Glutamatergic neuron (in vitro differentiated cells): ENCODE data around the gene PRICKLE2. TPM values are rescaled to one million over a fixed set of nuclear protein-coding genes. Genes with fewer than 3 reads are reported as not detected.

ENCODE experiments used
- DNase-seq: peaks from one replicate; pipeline ENCODE4 v3.0.0; 2022
- H3K27ac Mint-ChIP-seq: one replicate; pipeline ENCODE4 v1.8.0; 2020; ENCODE audit warnings: mild to moderate bottlenecking, mixed read lengths, inconsistent platforms; ENCODE audit not compliant: unreplicated experiment
- H3K27me3 Mint-ChIP-seq: one replicate; pipeline ENCODE4 v1.8.0; 2020; ENCODE audit warnings: mild to moderate bottlenecking, moderate library complexity, mixed read lengths, inconsistent platforms; ENCODE audit not compliant: unreplicated experiment
- H3K36me3 Mint-ChIP-seq: one replicate; pipeline ENCODE4 v1.8.0; 2020; ENCODE audit warnings: mild to moderate bottlenecking, mixed read lengths, inconsistent platforms; ENCODE audit not compliant: unreplicated experiment
- H3K4me1 Mint-ChIP-seq: one replicate; pipeline ENCODE4 v1.8.0; 2020; ENCODE audit warnings: mild to moderate bottlenecking, low read depth, mixed read lengths, inconsistent platforms; ENCODE audit not compliant: unreplicated experiment
- H3K4me3 Mint-ChIP-seq: one replicate; pipeline ENCODE4 v1.8.0; 2020; ENCODE audit warnings: mild to moderate bottlenecking, mixed read lengths, inconsistent platforms; ENCODE audit not compliant: unreplicated experiment
- H3K9me3 Mint-ChIP-seq: one replicate; pipeline ENCODE4 v1.8.0; 2020; ENCODE audit warnings: mild to moderate bottlenecking, moderate library complexity, mixed read lengths, inconsistent platforms; ENCODE audit not compliant: unreplicated experiment
- total RNA-seq: library from RNA; stranded (reverse); fragmentation: NEBNext Ultra II Directional; extraction: Animal tissue kit (Norgen Biotek cat#: 25700); gene quantifications from one replicate; pipeline ENCODE4 v1.2.1, GENCODE V29; 2021; ENCODE audit not compliant: unreplicated experiment
- TF ChIP-seq, protein P1 (sequence below): fragments of 200-600 bp; sonication (generic); IDR thresholded peaks from one replicate; pipeline ENCODE4 v1.5.0; 2021; ENCODE audit not compliant: partially characterized antibody, unreplicated experiment

PRICKLE2 gene
- total RNA-seq, 1 donor from 2014 or later, result 18.9 TPM

GRCh38 chr3:64240396-64240795, 15.1 kb upstream of the PRICKLE2 start:
- H3K27me3 Mint-ChIP-seq, result peaks cover 2% of the 10 kb centered on the region
- TF ChIP-seq, protein P1, sequence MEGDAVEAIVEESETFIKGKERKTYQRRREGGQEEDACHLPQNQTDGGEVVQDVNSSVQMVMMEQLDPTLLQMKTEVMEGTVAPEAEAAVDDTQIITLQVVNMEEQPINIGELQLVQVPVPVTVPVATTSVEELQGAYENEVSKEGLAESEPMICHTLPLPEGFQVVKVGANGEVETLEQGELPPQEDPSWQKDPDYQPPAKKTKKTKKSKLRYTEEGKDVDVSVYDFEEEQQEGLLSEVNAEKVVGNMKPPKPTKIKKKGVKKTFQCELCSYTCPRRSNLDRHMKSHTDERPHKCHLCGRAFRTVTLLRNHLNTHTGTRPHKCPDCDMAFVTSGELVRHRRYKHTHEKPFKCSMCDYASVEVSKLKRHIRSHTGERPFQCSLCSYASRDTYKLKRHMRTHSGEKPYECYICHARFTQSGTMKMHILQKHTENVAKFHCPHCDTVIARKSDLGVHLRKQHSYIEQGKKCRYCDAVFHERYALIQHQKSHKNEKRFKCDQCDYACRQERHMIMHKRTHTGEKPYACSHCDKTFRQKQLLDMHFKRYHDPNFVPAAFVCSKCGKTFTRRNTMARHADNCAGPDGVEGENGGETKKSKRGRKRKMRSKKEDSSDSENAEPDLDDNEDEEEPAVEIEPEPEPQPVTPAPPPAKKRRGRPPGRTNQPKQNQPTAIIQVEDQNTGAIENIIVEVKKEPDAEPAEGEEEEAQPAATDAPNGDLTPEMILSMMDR, result no peak
- no peaks in the 10 kb centered on the region for H3K36me3 Mint-ChIP-seq
- no peak overlapping the region for H3K27ac Mint-ChIP-seq
- DNase-seq, result no peak
- no peak overlapping the region for H3K4me3 Mint-ChIP-seq
- H3K9me3 Mint-ChIP-seq, result peaks cover 1% of the 10 kb centered on the region
- peaks cover 8% of the 10 kb centered on the region for H3K4me1 Mint-ChIP-seq

DNA sequence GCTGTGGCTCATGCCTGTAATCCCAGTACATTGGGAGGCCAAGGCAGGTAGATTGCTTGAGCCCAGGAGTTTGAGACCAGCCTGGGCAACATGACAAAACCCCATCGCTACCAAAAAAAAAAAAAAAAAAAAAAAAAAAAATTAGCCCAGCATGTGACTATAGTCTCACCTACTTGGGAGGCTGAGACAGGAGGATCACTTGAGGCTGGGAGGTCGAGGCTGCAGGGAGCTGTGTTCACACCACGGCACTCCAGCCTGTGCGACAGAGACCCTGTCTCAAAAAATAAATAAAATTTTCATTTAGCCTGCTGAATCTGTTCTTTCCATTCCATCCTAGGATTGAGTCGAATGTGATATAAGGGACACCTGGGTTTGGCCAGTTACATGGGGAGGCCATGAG, 14.6 kb upstream of the PRICKLE2 start:
- no peak overlapping the region for H3K27ac Mint-ChIP-seq
- H3K27me3 Mint-ChIP-seq, result peaks cover 2% of the 10 kb centered on the region
- no peaks in the 10 kb centered on the region for H3K36me3 Mint-ChIP-seq
- peaks cover 8% of the 10 kb centered on the region for H3K4me1 Mint-ChIP-seq
- DNase-seq, result no peak
- TF ChIP-seq, protein P1, result no peak
- no peak overlapping the region for H3K4me3 Mint-ChIP-seq
- peaks cover 1% of the 10 kb centered on the region for H3K9me3 Mint-ChIP-seq

GRCh38 chr3:64238971-64239667, 13.9 kb upstream of the PRICKLE2 start:
- Mint-ChIP-seq H3K36me3 (no peaks in the 10 kb centered on the region), H3K4me1 (peaks cover 5% of the 10 kb centered on the region), H3K9me3 (peaks cover 1% of the 10 kb centered on the region), H3K27ac (no peak overlapping the region), H3K27me3 (peaks cover 2% of the 10 kb centered on the region), H3K4me3 (no peak overlapping the region)
- TF ChIP-seq, protein P1, result no peak
- peak; percentile 39 for DNase-seq

- DNase-seq, result no peak
- Mint-ChIP-seq H3K4me1 (peaks cover 5% of the 10 kb centered on the region), H3K27me3 (peaks cover 5% of the 10 kb centered on the region), H3K4me3 (no peak overlapping the region), H3K36me3 (no peaks in the 10 kb centered on the region), H3K9me3 (peaks cover 1% of the 10 kb centered on the region), H3K27ac (no peak overlapping the region)
- TF ChIP-seq, protein P1, result no peak
Observed at GRCh38 chr3:64237083-64237482, 11.8 kb upstream of the PRICKLE2 start.

DNA sequence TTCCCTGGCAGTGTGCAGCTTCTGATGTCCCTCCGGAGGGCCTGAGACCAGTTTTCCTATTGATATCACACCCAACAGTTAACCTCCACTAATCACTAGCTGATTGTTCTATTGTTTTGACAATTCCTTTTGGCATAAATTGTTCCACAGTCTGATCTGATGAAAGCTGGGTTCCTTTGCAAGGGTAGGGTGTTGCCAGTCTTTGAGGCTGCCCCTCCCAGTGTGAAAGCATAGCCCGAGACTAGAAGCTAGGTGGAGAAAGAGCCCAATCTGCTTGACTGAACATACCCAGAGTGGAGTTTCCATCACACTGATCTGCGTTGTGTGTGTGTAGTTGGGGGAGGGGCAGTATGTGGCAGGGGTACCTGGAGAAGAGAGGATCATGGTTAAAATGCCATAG, 10.3 kb upstream of the PRICKLE2 start:
- Mint-ChIP-seq H3K4me3 (no peak overlapping the region), H3K27ac (no peak overlapping the region), H3K4me1 (peaks cover 5% of the 10 kb centered on the region), H3K9me3 (peaks cover 1% of the 10 kb centered on the region), H3K27me3 (peaks cover 5% of the 10 kb centered on the region), H3K36me3 (no peaks in the 10 kb centered on the region)
- DNase-seq, result no peak
- TF ChIP-seq, protein P1, result no peak
